ENCODE results near the gene RFPL2.
"Not testable (repeated sequence)": the region's sequence is repeated elsewhere in the genome, so short reads cannot be mapped to it uniquely, and the experiment has no call there.

RFPL2 gene

GRCh38 chr22:32160411-32160810 lies 44.5 kb downstream of the RFPL2 start:
- not testable (repeated sequence) for DNase-seq

DNA sequence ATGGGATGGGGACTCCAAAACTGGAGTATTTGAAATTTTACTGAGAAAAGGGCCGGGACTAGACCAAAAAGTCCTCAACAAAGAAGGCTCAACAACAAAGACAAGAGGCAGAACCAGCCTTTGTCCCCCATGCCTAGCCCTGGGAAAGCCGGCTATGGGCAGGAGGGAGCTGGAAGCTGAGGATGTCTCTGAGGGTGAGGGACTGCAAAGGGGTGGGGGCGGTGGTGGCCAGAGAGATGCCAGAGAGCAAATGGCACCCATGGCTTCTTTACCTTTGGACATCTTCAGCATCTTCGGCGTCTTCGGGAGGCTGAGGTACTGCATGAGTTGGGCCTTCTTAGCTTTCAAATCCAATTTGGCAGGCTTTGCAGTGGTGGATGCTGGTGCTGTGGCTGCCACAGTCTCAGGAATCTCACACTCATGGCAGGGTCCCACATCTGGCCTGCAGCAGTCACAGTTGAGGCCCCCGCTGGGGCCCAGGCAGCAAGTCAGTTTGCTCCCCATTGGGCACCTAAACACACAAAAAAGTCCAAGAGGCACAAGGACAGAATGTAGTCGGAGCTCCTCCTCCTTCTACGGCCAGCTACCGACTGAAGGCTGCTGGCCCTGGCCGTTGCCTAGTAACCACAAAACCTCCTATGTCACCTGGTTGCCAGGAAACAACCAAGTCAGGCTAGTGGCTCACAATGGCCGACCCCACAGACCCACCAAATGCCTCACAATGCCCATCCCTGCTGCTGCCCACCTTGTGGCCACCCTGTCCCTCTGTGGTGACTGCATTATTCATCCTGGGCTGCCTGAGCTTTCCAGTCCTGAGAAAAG lies 46.0 kb downstream of the RFPL2 start, which contains the start of gene C22orf42:
Gene C22orf42 (minus strand): TSS at position 592 of the 822 bp plus-strand sequence. CDS start 88 bp downstream, at position 504.
- DNase-seq = no peak

DNA sequence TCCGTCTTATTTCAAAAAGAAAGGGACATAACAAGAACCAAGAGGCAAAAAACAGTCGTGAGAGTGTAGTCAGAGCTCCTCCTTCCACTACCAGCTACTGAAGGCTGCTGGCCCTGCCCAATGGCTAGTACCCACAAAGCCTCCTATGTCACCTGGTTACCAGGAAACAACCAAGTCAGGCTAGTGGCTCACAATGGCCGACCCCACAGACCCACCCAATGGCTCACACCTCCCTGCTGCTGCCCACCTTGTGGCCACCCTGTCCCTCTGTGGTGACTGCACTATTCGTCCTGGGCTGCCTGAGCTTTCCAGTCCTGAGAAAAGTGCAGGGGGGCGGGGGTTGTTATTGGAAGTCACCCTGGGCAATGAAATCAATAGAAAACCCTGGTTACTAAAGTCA lies 47.2 kb downstream of the RFPL2 start:
- not testable (repeated sequence) for DNase-seq

DNA sequence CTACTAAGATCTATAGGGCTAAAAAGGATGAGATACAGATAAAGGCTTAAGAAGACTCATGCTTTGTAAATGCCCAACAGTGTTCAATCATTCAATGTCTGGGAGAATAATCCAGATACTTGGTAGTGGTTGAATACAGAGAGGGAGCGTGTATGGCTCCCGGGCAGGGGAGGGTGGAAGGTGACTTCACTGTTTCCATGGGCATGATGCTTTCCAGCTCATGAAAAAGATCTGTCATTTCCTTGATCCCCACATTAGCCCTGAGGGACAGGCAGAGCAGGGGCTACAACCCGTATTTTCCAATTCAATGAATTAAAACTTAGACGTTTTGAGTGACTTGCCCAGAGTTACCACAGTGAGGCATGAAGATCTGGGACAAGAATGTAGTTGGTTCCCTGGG lies 50.1 kb downstream of the RFPL2 start:
- DNase-seq = not testable (repeated sequence)

DNA sequence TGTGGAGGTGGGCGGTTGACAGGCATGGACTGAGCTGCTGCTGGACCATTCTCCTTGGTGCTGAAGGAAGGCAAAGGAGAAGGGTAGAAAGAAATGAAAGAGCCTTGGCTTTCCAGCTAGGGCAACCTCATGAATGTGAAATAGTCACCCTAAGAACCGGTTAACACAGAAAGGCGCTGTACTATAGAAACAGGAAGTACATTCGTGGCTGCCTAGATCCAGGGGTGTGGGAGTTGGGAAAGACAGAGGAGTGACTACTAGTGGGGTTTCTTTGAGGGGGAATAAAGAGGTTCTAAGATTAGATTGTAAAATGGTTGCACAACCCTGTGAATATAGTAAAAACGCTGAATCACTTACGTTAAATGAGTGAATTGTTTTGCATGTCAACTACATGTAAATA lies 53.2 kb downstream of the RFPL2 start:
- DNase-seq = not testable (repeated sequence)

DNA sequence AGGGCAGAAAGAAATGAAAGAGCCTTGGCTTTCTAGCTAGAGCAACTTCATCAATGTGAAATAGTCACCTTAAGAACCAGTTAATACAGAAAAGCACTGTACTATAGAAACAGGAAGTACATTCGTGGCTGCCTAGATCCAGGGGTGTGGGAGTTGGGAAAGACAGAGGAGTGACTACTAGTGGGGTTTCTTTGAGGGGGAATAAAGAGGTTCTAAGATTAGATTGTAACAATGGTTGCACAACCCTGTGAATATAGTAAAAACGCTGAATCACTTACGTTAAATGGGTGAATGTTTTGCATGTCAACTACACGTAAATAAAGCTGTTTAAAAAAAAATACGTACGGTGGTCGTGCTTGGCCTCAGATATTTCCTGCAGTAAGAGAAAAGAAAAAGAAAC lies 54.2 kb downstream of the RFPL2 start:
- not testable (repeated sequence) for DNase-seq

- DNase-seq = not testable (repeated sequence)
Measured at GRCh38 chr22:32148372-32148771, 56.5 kb downstream of the RFPL2 start.

DNA sequence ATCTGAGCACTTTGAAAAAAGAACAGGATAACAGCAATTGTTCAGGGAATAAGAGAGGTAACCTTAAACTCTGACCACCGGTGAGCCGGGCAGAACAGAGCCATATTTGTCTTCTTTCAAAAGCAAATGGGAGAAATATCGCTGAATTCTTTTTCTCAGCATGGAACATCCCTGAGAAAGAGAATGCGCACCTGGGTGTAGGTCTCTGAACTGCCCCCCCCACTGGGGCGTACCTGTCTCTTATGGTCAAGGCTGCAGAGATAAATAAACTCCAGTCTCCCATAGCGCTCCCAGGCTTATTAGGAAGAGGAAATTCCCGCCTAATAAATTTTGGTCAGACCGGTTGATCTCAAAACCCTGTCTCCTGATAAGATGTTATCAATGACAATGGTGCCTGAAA lies 57.7 kb downstream of the RFPL2 start:
- not testable (repeated sequence) for DNase-seq

DNA sequence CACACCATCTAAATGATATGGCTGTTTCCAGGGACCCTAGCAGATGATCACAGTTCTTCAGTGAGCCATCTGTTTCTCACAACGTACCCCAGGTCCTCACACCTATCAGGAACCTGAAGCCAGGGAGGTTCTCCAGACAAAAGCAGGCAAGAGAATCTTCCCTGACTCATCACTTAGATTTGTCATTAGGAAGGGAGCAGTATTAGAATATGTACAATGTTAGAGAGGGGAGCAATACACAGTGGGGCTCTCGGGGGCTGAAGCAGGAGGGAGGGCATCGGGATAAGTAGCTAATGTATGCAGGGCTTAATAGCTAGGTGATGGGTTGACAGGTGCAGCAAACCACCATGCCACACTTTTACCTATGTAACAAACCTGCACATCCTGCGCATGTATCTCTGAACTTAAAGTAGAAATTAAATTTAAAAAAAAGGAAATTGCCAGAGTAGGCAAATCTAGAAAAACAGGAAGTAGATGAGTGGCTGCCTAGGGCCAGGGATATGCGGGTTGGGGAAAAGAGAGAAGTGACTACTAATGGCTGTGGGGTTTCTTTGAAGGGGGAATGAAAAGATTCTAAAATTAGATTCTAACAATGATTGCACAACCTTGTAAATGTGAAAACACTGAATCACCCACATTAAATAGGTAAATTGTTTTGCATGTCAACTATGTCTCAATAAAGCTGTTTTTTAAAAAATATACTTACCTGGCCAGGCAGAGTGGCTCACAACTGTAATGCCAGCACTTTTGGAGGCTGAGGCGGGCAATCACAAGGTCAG lies 60.2 kb downstream of the RFPL2 start:
- DNase-seq = no peak

- no peak for DNase-seq
Measured at GRCh38 chr22:32142600-32142999, 62.3 kb downstream of the RFPL2 start.

- not testable (repeated sequence) for DNase-seq
Measured at GRCh38 chr22:32140688-32141087, 64.2 kb downstream of the RFPL2 start.

All from activated CD8-positive, alpha-beta memory T cell treated with anti-CD3 and anti-CD28 coated beads for 24 hours (primary cell).